GM12864 (cell line): Measurements from ENCODE around the gene SUPT16H.

Source experiments
- DNase-seq: peaks from one replicate; pipeline ENCODE4 v3.0.0-alpha.2; 2011; ENCODE audit warnings: low read depth
- H3K4me3 ChIP-seq: 2 replicates; pipeline ENCODE4 v1.5.1; 2011; ENCODE audit warnings: mild to moderate bottlenecking, low read depth, low read length, control low read depth
- CTCF ChIP-seq: IDR thresholded peaks from 2 replicates; pipeline ENCODE4 v1.5.1; 2011; ENCODE audit warnings: low read depth, mild to moderate bottlenecking, moderate library complexity, low read length, control low read depth, inconsistent platforms; ENCODE audit errors: missing control alignments

Gene SUPT16H

GRCh38 chr14:21367582-21368144 lies 16.2 kb downstream of the SUPT16H start:
- no peak for TF ChIP-seq CTCF
- no peak for DNase-seq
- H3K4me3 ChIP-seq = no peak overlapping the region

DNA sequence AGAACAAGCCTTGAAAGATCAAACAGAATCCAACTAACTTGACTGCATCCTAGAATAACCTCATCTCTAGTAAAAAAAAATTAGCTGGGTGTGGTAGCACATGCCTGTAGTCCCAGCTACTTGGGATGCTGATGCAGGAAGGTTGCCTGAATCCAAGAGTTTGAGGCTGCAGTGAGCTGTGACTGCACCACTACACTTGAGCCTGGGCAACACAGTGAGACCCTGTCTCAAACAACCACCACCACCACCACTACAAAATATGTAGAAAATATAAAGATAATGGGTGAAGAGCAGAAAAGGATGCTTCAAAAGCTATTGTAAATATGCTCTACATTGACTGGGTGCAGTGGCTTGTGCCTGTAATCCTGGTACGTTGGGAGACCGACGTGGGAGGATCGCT lies 27.3 kb downstream of the SUPT16H start:
- H3K4me3 ChIP-seq = no peak overlapping the region
- no peak for DNase-seq
- TF ChIP-seq CTCF = no peak

GRCh38 chr14:21352587-21352986 lies 31.2 kb downstream of the SUPT16H start:
- DNase-seq = peak; percentile 22
- H3K4me3 ChIP-seq = no peak overlapping the region
- TF ChIP-seq CTCF = no peak

DNA sequence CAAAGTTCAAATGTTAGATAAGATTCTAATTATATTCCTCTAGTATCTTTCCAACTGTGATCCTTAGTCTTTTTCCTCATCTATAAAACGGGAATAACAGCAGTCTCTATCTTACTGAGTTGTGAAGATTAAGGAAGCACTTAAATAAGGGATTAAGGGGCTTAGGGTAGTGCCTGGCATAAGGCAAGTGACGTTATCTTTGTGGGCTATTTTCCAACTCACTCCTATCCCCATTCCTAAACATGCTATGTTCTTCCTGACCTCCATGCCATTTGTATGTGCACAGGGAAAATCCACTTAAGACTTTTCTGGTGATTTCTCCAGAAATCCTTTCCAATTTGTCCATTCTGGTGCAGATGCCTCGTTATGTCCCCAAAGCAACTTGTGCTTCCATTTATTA lies 33.3 kb downstream of the SUPT16H start:
- H3K4me3 ChIP-seq = no peak overlapping the region
- TF ChIP-seq CTCF = no peak
- DNase-seq = no peak

- no peak for DNase-seq
- no peak overlapping the region for H3K4me3 ChIP-seq
- TF ChIP-seq CTCF = no peak
Observed at GRCh38 chr14:21347201-21347600, 36.6 kb downstream of the SUPT16H start.

GRCh38 chr14:21346532-21347135 lies 37.2 kb downstream of the SUPT16H start:
- no peak overlapping the region for H3K4me3 ChIP-seq
- TF ChIP-seq CTCF = no peak
- DNase-seq = no peak
